Activated CD4-positive, CD25-positive, alpha-beta regulatory T cell (primary cell): ENCODE data around the gene FARP1.
"Not testable (repeated sequence)": the region's sequence is repeated elsewhere in the genome, so short reads cannot be mapped to it uniquely, and the experiment has no call there.

Source experiments
- DNase-seq, 4 experiments: peaks; one replicate each; lab custom pipeline; 2025; lab: John Stamatoyannopoulos, UW

The FARP1 gene

DNA sequence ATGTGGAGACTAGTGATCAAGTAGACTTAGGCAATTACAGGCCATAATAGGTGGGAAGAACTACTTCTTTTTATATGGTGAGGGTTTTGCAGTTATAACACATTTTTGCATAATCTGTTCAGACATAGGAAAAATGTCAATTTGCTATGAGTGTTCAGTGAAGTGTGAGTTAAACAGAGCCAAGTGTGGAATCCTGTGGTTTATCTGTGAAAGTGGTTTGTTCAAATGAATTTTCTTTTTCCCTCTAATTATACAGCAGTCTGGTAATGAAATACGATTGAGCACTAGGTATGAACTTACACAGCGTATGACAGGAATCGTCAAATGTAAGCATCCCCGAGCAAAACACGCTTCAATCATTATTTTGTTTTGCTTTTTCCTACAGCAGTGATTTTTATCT lies 255.7 kb downstream of the FARP1 start:
- no peak for DNase-seq

DNA sequence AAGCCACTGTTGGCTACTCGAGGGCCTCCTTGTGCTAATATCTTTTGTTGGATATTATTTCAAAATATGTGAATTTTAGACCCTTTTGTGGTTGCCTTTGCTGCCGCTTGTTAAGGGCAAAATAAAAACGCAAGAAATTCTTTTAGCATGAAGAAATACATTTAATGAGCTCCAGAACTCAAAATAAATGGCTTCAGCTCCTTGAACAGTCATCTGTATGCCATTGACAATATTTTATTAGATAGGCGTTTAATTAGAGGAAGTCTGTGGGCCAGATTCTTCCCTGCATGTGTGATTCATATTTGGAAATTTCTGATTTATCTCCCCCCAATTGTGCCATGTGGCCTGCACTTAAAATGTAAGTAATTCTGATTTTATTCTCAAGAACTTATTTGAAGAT lies 256.9 kb downstream of the FARP1 start:
- DNase-seq, result no peak

DNA sequence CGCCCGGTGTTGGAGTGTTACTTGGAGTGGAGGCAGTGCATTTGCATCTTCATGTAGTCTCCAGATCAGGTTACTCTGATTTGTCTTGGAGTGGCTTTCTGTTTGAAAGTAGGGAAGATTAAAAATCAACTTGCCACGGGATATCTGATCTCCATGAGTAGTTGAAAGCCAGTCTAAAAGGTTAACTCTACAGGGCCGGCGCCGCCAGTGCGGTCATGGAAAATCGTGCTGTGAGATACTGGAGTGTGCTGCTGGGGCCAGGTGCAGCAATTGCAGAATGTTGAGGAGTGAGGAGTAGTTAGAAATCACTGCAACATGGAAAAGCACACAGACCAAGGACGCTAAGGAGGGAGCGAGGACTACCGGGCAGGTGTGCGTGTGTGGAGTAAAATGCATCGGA lies 259.0 kb downstream of the FARP1 start:
- DNase-seq, result no peak

GRCh38 chr13:98403076-98403475 lies 260.2 kb downstream of the FARP1 start:
- DNase-seq, result no peak

- no peak for DNase-seq
Measured at GRCh38 chr13:98405107-98405571, 262.2 kb downstream of the FARP1 start.

DNA sequence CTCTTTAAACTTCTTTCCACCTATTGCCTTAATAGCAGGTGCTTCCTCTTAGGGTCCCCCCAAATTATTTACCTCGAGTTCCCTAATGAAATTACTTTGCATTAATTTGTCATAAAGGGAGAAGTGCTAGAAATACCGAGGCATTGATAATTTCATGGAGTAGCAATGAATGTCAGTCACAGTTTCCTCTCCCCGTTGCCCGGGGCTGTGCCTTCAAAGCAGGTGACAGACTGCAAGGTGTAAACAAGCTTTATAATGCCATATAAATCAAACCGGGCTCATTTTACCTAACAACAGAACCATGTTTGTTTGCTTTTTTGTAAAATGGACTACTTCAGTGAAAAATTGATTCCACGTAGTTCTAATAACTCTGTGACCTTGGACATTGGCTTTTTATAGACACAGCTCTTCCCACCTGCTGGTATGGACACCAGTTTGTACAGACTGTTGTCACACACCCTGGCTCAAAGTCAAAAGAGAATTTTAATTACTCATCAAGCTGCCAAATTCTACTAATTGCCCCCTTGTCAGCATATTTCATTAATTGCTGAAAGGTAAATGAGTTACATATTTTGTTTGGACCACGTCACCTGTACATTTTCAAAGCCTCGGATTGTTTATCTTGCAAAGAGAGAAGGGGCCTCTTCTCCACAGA lies 262.9 kb downstream of the FARP1 start:
- DNase-seq, result no peak

DNA sequence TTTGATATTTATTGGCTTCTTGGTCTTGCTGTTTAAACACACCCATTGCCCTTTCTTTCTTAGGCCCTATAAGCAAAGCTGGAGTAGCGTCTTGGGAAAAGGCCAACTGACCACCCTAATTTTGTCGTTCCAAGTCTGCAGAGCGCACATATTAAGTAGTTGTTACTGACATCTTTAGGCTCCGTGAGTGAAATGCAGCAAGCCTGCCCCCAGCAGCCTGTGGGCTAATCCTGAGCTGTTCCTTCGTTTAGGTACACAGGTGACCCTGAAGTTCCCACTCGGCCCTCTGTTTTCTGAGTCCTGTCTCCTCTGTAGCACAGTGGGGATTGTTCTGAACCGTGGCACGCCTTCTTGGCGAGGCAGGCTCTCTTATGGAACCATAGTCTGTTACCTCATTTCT lies 263.5 kb downstream of the FARP1 start:
- no peak for DNase-seq

DNA sequence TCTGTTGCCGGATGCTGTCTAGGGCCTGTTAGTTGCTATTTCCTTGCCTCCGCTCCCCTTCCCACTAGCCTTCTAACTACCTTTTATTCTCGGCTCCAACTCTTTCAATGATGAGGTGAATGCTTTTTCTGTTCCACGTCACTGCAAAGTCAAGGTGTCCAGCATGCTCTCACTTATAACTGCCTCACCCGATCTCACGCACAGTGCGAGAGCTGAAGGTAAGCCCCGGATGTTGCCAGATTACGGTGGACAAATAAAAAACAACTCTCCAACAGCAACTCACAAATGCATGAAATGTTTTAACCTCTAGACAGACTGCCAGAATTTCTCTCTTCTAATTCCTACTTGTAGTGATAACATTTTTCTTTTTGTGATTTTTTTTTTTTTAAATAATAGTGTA lies 264.1 kb downstream of the FARP1 start:
- no peak for DNase-seq

DNA sequence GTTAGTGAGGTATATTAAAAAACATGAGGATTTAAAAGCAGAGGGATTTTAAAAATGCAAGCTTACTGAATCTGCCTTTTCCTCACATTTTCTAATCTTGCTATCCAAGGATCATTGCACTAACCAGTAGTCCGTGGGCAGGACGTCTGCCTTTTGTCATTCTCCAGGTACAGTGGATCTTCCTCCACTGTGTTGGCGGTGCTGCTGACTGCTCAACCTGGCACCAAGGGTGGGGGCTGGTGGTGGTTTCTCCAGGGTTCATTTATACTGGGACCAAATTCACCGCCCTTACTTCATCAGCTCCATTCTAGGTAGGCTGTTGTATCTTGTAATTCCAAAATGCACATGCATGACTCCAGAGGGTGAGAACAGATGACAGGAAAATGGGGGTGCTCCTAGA lies 264.7 kb downstream of the FARP1 start:
- DNase-seq, result no peak

- DNase-seq, result no peak
Measured at GRCh38 chr13:98409281-98409680, 266.4 kb downstream of the FARP1 start.

DNA sequence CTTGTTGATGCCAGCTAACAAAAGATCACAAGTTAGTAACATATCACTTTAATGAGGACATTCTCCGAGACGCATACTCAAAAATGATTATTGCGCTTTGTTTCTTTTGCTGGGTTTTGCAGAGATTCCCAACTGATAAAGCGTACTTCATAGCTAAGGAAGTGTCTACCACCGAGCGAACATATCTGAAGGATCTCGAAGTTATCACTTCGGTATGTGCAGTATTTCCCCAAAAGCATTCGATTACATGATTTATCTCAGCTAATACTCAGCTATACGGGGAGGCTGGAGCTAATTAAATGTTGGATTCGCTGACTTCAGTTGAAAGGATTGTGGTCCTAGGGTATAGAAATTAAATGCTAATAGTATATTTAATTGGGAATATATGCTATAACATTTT lies 267.7 kb downstream of the FARP1 start:
- no peak for DNase-seq

- DNase-seq, result no peak
Measured at GRCh38 chr13:98411013-98411412, 268.1 kb downstream of the FARP1 start.

- no peak for DNase-seq
Measured at GRCh38 chr13:98411617-98412265, 268.8 kb downstream of the FARP1 start.

DNA sequence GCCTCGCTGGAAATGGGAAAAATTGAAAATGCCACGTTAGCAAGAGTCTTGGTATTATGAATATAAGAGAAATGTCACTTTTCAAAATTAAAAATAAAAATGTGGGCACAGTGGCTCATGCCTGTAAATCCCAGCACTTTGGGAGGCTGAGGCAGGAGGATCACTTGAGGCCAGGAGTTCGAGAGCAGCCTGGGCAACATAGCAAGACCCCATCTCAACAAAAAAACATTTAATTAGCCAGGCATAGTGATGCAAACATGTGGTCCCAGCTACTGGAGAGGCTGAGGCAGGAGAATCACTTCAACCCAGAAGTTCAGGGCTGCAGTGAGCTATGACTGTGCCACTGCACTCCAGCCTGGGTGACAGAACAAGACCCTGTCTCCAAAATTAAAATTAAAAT lies 270.4 kb downstream of the FARP1 start:
- DNase-seq, result not testable (repeated sequence)

DNA sequence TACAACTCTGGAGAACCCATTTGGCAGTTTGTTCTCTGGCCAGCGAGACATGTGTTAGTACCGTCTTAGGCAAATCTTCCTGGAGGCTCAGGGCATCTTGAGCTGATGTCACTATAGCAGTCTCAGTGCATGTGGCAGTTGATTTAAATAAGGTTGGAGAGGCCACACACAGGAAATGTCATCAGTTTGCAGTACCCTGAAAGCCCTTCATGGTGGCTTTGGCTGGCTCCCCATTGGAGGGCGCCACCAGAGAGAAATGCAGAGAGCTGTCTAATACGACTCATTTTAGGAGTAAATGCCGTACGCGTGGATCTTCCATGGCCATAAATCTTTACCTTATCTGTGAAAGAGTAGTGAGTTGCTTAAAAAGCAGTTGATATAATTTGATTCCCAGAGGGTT lies 270.9 kb downstream of the FARP1 start:
- DNase-seq, result no peak

GRCh38 chr13:98415326-98416070 lies 272.6 kb downstream of the FARP1 start:
- no peak for DNase-seq

DNA sequence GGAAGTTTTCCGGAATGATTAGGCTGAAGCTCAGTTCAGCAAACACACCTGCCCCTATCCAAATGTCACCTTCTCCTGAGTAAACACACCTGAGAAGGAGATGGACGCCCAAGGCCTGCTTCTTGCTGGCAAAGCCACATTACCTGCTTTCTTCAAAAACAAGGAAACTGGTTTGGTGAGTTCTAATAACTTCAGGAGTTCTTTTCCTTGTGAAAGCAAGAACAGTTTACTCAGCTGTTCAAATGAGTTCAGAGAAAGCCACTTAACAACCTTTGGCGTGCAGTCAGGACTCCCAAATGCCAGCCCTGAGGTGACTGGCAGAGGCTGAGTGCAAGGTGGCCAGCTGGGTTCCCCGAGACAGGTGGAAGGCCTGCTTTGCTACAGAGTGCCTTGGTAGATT lies 273.5 kb downstream of the FARP1 start:
- DNase-seq, result no peak

- no peak for DNase-seq
Measured at GRCh38 chr13:98419786-98420553, 277.1 kb downstream of the FARP1 start.

DNA sequence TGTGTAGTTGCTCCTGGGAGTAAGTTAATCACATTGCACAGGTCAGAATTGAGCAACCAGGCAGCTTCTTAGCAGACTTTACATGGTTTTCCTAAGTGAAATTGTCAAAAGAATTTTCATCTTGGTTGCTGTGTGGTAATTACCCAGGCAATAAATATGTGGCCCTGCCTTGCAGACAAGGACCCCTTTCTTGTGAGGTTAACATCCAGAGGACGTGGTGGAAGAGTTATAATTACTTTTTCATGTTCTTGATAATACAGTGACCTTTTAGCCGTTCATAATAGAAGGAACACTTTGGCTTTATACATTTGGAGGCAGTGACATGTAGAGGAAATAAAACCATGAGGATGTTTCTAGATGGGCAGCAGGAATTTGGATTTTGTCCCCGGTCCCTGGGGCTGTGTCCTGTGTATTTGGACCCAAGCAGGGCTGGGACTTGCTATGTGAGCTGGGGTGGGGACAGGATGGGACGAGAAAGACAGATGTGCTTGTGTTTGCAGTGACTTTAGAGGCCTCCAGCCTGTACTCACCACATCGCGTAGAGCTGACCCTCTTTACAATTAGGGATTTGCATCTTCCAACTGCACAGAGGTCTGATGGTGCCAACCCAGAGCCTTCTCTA lies 277.8 kb downstream of the FARP1 start:
- no peak for DNase-seq

DNA sequence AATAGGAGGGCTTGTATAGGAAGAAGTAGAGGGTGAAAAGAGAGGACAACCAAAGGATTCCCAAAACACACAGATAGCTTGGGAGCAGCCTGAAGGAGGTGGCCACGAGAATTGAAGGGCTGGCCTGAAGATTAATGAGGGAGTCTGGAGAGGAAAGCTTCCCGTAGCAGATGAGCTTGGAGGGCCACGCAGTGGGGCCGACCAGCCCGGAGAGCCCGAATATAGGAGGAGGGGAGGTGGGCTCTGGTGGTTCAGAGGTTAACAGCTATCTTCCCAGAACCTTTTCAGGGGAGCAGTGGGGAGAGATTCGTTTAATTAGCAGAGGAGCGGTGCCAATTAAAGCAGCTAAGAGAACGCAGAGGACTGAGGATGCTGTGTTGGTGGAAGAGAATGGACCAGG lies 279.2 kb downstream of the FARP1 start:
- no peak for DNase-seq

DNA sequence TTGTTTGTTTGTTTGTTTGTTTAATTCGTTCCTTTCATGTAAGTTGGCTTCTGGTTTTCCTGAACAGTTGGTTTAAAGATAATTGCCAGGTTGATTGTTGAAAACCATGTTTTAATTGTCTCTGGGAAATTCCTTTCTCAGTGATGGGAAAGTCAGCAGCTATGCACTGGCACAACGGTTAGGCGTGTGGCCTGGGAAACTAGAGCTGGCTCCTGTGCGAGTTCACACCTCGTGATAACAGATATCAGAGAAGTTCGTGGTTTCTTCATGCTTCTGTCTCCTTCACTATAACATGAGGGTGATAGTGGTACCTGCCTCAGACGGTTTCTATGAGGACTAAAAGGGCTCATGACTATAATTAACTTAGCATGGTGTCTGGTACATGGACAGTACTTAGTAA lies 280.5 kb downstream of the FARP1 start:
- no peak for DNase-seq
